ENCODE results near the gene LRRC75B. TPM values are rescaled to one million over a fixed set of nuclear protein-coding genes. Genes with fewer than 3 reads are reported as not detected.
A peak's percentile ranks its signal among the peaks of the same experiment; 100 is the strongest.

Gene LRRC75B
- total and polyA plus RNA-seq, 2 of the 13 experiments (the other 11 are each of a cell fraction or from before 2014, with no cell fraction given) = 11.8 to 34.8 TPM

DNA sequence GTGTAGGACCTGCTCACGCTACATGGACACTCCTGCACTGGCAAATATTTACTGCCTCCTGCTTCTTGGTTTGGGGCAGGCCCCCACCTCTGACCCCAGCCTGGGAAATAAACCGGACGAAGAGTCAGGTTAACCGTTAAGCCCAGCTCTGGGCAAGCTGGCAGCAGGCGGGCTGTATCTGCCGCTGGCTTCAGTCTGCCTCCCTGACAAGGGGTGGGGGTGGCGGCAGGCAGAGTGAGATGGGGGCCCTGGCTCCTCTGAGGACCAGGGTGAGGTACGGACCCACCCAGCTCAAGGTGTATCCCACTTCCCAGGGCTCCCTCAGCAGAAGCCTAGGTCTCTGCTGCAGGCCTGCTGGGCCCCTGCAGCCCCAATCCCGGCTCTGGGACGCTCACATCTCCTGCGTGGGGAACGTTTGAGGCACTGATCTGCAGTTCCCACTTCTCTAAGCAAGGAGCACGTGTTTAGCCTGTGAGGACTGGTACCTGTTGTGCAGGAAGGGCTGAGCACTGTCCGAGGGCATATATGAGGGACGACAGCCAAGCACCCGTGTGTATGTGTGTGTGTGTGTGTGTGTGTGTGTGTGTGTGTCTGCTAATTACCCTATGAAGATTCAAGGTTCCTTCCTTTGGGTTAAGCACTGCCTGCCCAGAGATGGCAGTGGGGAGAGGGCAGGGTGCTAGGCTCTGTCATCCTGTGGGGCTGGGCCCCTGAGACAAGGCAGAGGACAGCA is 1.1 kb upstream of the LRRC75B start (continued):
- TF ChIP-seq KIAA2018 (CRISPR knock-in tag; IDR thresholded peaks at IDR 0.05; ENCODE audit: borderline replicate concordance) = no peak
- TF ChIP-seq, protein P1, sequence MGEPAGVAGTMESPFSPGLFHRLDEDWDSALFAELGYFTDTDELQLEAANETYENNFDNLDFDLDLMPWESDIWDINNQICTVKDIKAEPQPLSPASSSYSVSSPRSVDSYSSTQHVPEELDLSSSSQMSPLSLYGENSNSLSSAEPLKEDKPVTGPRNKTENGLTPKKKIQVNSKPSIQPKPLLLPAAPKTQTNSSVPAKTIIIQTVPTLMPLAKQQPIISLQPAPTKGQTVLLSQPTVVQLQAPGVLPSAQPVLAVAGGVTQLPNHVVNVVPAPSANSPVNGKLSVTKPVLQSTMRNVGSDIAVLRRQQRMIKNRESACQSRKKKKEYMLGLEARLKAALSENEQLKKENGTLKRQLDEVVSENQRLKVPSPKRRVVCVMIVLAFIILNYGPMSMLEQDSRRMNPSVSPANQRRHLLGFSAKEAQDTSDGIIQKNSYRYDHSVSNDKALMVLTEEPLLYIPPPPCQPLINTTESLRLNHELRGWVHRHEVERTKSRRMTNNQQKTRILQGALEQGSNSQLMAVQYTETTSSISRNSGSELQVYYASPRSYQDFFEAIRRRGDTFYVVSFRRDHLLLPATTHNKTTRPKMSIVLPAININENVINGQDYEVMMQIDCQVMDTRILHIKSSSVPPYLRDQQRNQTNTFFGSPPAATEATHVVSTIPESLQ (CRISPR knock-in tag; conservative IDR thresholded peaks at IDR 0.05) = no peak
- no peak for TF ChIP-seq RBM22 (optimal IDR thresholded peaks at IDR 0.05; ENCODE audit: low read length)
- TF ChIP-seq ZNF781 (CRISPR knock-in tag; IDR thresholded peaks at IDR 0.05; ENCODE audit: borderline replicate concordance, not compliant biosample characterization) = no peak
- TF ChIP-seq, protein P2, sequence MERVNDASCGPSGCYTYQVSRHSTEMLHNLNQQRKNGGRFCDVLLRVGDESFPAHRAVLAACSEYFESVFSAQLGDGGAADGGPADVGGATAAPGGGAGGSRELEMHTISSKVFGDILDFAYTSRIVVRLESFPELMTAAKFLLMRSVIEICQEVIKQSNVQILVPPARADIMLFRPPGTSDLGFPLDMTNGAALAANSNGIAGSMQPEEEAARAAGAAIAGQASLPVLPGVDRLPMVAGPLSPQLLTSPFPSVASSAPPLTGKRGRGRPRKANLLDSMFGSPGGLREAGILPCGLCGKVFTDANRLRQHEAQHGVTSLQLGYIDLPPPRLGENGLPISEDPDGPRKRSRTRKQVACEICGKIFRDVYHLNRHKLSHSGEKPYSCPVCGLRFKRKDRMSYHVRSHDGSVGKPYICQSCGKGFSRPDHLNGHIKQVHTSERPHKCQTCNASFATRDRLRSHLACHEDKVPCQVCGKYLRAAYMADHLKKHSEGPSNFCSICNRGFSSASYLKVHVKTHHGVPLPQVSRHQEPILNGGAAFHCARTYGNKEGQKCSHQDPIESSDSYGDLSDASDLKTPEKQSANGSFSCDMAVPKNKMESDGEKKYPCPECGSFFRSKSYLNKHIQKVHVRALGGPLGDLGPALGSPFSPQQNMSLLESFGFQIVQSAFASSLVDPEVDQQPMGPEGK (CRISPR knock-in tag; IDR thresholded peaks at IDR 0.05) = peak; percentile 98
- no peak for TF ChIP-seq ZKSCAN5 (CRISPR knock-in tag; IDR thresholded peaks at IDR 0.05)
- no peak for TF ChIP-seq ZFP36L2 (CRISPR knock-in tag; IDR thresholded peaks at IDR 0.05)
- no peak for TF ChIP-seq EHMT2 (IDR thresholded peaks at IDR 0.05; ENCODE audit: borderline replicate concordance, low read depth, low read length)
- no peak for TF ChIP-seq ZNF605 (CRISPR knock-in tag; IDR thresholded peaks at IDR 0.05)
- TF ChIP-seq CREBL2 (CRISPR knock-in tag; IDR thresholded peaks at IDR 0.05; ENCODE audit: borderline replicate concordance) = no peak
- TF ChIP-seq ZNF777 (CRISPR knock-in tag; IDR thresholded peaks at IDR 0.05) = no peak
- TF ChIP-seq FOXP1 (IDR thresholded peaks at IDR 0.05) = no peak
- peak; percentile 65 for TF ChIP-seq FOXP1 (CRISPR knock-in tag; IDR thresholded peaks at IDR 0.05)
- TF ChIP-seq, protein P3, sequence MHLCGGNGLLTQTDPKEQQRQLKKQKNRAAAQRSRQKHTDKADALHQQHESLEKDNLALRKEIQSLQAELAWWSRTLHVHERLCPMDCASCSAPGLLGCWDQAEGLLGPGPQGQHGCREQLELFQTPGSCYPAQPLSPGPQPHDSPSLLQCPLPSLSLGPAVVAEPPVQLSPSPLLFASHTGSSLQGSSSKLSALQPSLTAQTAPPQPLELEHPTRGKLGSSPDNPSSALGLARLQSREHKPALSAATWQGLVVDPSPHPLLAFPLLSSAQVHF (CRISPR knock-in tag; IDR thresholded peaks at IDR 0.05) = no peak
- TF ChIP-seq PLRG1 (conservative IDR thresholded peaks at IDR 0.05) = no peak
- no peak for TF ChIP-seq ZNF446 (CRISPR knock-in tag; IDR thresholded peaks at IDR 0.05)
- no peak for TF ChIP-seq FOXM1 (CRISPR knock-in tag; IDR thresholded peaks at IDR 0.05)

All from HepG2 (cell line).